Activated B cell treated with CpG ODN at 0.5 μM for 24 hours (primary cell): ENCODE results near the gene PNMT. TPM values are rescaled to one million over a fixed set of nuclear protein-coding genes. Genes with fewer than 3 reads are reported as not detected.

ENCODE experiments used
- ATAC-seq: fragments of 200-7000 bp; cut with Tn5 transposase; one replicate; pipeline ENCODE4 v1.10.0; 2021; ENCODE audit warnings: low read depth, mild to moderate bottlenecking, moderate library complexity
- CTCF ChIA-PET: fragments of 350-600 bp; sonication (Branson Sonifier 250); formaldehyde crosslinking; loops from one replicate; lab custom pipeline; 2021; ENCODE audit warnings: antibody characterized with exemption; lab: Charles Lee
- POLR2A ChIA-PET: fragments of 350-600 bp; sonication (Branson Sonifier 250); formaldehyde crosslinking; loops from one replicate; lab custom pipeline; 2021; ENCODE audit warnings: antibody characterized with exemption; lab: Charles Lee
- DNase-seq: peaks from one replicate; pipeline ENCODE4 v3.0.0; 2022
- H3K27ac Mint-ChIP-seq: one replicate; pipeline ENCODE4 v1.8.0; 2020; ENCODE audit warnings: mixed read lengths
- H3K27me3 Mint-ChIP-seq: one replicate; pipeline ENCODE4 v1.8.0; 2021; ENCODE audit warnings: mixed read lengths
- H3K36me3 Mint-ChIP-seq: one replicate; pipeline ENCODE4 v1.8.0; 2021; ENCODE audit warnings: low read depth, mixed read lengths
- H3K4me1 Mint-ChIP-seq: one replicate; pipeline ENCODE4 v1.8.0; 2021; ENCODE audit warnings: mixed read lengths
- H3K4me3 Mint-ChIP-seq: one replicate; pipeline ENCODE4 v1.8.0; 2020; ENCODE audit warnings: mild to moderate bottlenecking, mixed read lengths
- H3K9me3 Mint-ChIP-seq: one replicate; pipeline ENCODE4 v1.8.0; 2020; ENCODE audit warnings: mixed read lengths
- intact Hi-C: fragments of 100-400 bp; cut with micrococcal nuclease; formaldehyde crosslinking; loops from one replicate; pipeline ENCODE4 v1.15.1; 2024
- total RNA-seq: library from RNA; stranded (reverse); gene quantifications from 2 replicates; pipeline ENCODE4 v1.2.3, GENCODE V29; 2022
- TF ChIP-seq, protein P1 (sequence below): fragments of 200-600 bp; IDR thresholded peaks from one replicate; pipeline ENCODE4 v1.8.0; 2022; ENCODE audit warnings: antibody characterized with exemption, mild to moderate bottlenecking

PNMT gene
- total RNA-seq, 1 donor from 2014 or later: not detected

DNA sequence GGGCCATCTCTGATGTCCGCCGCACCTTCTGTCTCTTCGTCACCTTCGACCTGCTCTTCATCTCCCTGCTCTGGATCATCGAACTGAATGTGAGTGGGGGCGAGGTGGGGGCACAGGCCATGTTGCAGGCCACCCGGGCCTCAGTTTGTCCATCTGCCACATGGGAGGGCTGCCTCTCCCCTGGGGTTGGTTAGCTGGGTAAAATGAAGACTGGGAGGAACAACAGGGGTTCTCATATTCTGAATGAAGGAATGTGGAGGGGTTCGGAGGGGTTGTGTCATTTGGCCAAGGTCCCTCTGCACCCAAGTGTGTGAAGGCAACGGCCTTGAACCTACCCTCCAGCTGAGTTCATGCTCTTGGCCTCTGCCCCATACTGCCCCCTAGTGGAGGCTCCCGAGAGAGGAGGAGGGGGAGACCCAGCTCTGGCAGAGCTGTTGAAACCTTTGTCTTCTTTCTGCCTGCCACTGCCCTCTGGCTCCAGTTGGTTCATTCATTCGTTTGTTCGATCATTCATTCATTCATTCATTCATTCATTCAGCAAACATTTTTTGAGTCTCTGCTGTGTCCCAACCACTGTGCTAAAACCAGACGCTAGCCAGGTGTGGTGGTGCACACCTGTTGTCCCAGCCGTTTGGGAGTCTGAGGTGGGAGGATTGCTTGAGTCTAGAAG lies 14.5 kb upstream of the PNMT start:
- H3K4me1 Mint-ChIP-seq: peaks cover 33% of the 10 kb centered on the region
- H3K9me3 Mint-ChIP-seq: no peaks in the 10 kb centered on the region
- ATAC-seq (peak; percentile 75), DNase-seq (no peak)
- TF ChIP-seq, protein P1, sequence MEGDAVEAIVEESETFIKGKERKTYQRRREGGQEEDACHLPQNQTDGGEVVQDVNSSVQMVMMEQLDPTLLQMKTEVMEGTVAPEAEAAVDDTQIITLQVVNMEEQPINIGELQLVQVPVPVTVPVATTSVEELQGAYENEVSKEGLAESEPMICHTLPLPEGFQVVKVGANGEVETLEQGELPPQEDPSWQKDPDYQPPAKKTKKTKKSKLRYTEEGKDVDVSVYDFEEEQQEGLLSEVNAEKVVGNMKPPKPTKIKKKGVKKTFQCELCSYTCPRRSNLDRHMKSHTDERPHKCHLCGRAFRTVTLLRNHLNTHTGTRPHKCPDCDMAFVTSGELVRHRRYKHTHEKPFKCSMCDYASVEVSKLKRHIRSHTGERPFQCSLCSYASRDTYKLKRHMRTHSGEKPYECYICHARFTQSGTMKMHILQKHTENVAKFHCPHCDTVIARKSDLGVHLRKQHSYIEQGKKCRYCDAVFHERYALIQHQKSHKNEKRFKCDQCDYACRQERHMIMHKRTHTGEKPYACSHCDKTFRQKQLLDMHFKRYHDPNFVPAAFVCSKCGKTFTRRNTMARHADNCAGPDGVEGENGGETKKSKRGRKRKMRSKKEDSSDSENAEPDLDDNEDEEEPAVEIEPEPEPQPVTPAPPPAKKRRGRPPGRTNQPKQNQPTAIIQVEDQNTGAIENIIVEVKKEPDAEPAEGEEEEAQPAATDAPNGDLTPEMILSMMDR: no peak
- no peak overlapping the region for H3K4me3 Mint-ChIP-seq
- H3K27ac Mint-ChIP-seq: no peak overlapping the region
- intact Hi-C loops: no loop called here
- POLR2A ChIA-PET: interaction anchor here (1.2 kb wide), 1 partner anchor 99 kb away, joined by 3 read pairs; no protein-coding TSS in a partner anchor
- no peaks in the 10 kb centered on the region for H3K27me3 Mint-ChIP-seq
- CTCF ChIA-PET: interaction anchor here (0.6 to 2.6 kb wide), 19 partner anchors 10 to 167 kb away, joined by 3 to 16 read pairs (median 4); partner anchors contain the start of genes MIEN1, PNMT and TCAP
- peaks cover 41% of the 10 kb centered on the region for H3K36me3 Mint-ChIP-seq

DNA sequence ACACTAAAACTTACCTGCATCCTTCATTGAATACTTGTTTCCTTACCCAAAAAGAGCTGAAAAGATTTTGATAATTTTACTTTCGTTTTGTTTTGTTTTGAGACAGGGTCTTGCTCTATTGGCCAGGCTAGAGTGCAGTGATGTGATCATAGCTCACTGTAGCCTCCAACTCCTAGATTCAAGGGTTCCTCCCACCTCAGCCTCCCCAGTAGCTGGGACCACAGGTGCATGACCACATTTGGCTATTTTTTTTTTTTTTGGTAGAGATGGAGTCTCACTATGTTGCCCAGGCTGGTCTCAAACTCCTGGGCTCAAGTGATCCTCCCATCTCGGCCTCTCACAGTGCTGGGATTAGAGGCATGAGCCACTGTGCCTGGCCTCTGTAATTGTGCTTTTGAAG lies 13.1 kb upstream of the PNMT start:
- CTCF ChIA-PET: interaction anchor here (0.7 to 2.6 kb wide), 11 partner anchors 11 to 104 kb away, joined by 3 to 16 read pairs (median 6); partner anchors contain the start of gene TCAP
- no peak for ATAC-seq
- H3K36me3 Mint-ChIP-seq: peaks cover 37% of the 10 kb centered on the region
- no peak for DNase-seq
- H3K27me3 Mint-ChIP-seq: no peaks in the 10 kb centered on the region
- intact Hi-C loops: no loop called here
- peaks cover 42% of the 10 kb centered on the region for H3K4me1 Mint-ChIP-seq
- no peak overlapping the region for H3K4me3 Mint-ChIP-seq
- POLR2A ChIA-PET: interaction anchor here (1.2 to 1.4 kb wide), 2 partner anchors 10 to 98 kb away, joined by 3 to 4 read pairs; partner anchors contain the start of gene TCAP
- TF ChIP-seq, protein P1: no peak
- H3K27ac Mint-ChIP-seq: no peak overlapping the region
- no peaks in the 10 kb centered on the region for H3K9me3 Mint-ChIP-seq

DNA sequence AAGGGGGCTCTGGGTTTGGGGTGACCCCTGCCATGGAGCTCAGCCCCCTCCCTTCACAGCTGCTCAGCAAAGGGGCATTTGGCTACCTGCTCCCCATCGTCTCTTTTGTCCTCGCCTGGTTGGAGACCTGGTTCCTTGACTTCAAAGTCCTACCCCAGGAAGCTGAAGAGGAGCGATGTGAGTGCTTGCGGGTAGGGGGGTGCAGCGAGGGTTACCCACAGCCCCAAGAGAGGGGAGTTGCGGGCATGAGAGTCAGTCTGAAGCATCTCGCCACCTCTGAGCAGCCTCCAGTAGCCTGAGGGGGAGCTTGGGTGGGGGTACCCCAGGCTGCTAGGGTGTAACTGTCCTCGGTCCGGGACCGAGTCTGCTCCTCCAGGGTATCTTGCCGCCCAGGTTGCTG lies 9.9 kb upstream of the PNMT start:
- POLR2A ChIA-PET: no interaction called here
- intact Hi-C loops: loop anchor here (2.0 kb wide), 1 partner anchor 22 kb away; the partner anchor contains the start of gene STARD3

DNA sequence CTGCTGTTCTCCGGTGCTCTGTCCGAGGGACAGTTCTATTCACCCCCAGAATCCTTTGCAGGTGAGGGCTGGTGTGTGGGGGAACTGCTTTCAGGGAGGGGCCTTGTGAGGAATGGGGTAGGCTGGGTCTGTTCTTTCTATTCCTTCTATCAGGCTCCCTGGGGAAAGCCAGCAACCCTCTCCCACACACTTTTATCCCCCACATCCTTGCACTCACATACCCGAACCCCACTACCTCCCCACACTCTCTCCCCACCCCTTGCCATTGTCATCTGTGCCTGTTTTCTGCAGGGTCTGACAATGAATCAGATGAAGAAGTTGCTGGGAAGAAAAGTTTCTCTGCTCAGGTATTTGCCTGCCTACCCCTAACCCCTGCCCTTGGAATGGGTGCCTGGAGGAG lies 9.5 kb upstream of the PNMT start:
- intact Hi-C loops: loop anchor here (1.0 to 2.0 kb wide), 2 partner anchors 9 to 22 kb away; partner anchors contain the start of gene STARD3
- H3K27me3 Mint-ChIP-seq: no peaks in the 10 kb centered on the region
- H3K4me3 Mint-ChIP-seq: no peak overlapping the region
- peaks cover 45% of the 10 kb centered on the region for H3K36me3 Mint-ChIP-seq
- POLR2A ChIA-PET: no interaction called here
- H3K4me1 Mint-ChIP-seq: peaks cover 46% of the 10 kb centered on the region
- CTCF ChIA-PET: no interaction called here
- no peaks in the 10 kb centered on the region for H3K9me3 Mint-ChIP-seq
- DNase-seq: no peak
- no peak for ATAC-seq
- peak overlapping the region; percentile 53 for H3K27ac Mint-ChIP-seq
- TF ChIP-seq, protein P1: no peak

More for the DNA sequence above, 9.9 kb upstream of the PNMT start:
- no peak for DNase-seq
- Mint-ChIP-seq H3K27me3 (no peaks in the 10 kb centered on the region), H3K4me3 (no peak overlapping the region), H3K9me3 (no peaks in the 10 kb centered on the region), H3K4me1 (peaks cover 49% of the 10 kb centered on the region), H3K27ac (peak overlapping the region; percentile 53), H3K36me3 (peaks cover 47% of the 10 kb centered on the region)
- no peak for ATAC-seq
- CTCF ChIA-PET: no interaction called here
- TF ChIP-seq, protein P1: no peak
